Esophagus muscularis mucosa (tissue), 4 donors: ENCODE data around the gene NUP50. TPM values are rescaled to one million over a fixed set of nuclear protein-coding genes. Genes with fewer than 3 reads are reported as not detected.

Source experiments
- DNase-seq: peaks from one replicate; pipeline ENCODE4 v3.0.0-alpha.2; 2017; ENCODE audit errors: extremely low spot score
- H3K27ac ChIP-seq, 4 donors: fragments of 200-600 bp; sonication (generic); replicated peaks in 1 of 4; 1 replicate in 3 of 4; 2 replicates in 1 of 4; pipeline ENCODE4 v1.5.1; 2016 to 2019; ENCODE audit warnings: mild to moderate bottlenecking in 1 of 4
- H3K27me3 ChIP-seq, 4 donors: fragments of 200-600 bp; sonication (generic); one replicate each; pipeline versions ENCODE4 v1.5.1 to v1.6.0; 2016 to 2019
- H3K36me3 ChIP-seq, 4 donors: fragments of 200-600 bp; sonication (generic); one replicate each; pipeline ENCODE4 v1.5.1; 2016 to 2019
- H3K4me1 ChIP-seq, 4 donors: fragments of 200-600 bp; sonication (generic); one replicate each; pipeline ENCODE4 v1.5.1; 2016 to 2019
- H3K4me3 ChIP-seq, 4 donors: fragments of 200-600 bp; sonication (generic); 1 replicate in 2 of 4; 2 replicates in 2 of 4; pipeline ENCODE4 v1.5.1; 2016 to 2019; ENCODE audit warnings: mild to moderate bottlenecking in 4 of 4, moderate library complexity in 1 of 4
- H3K9me3 ChIP-seq, 4 donors: fragments of 200-600 bp; sonication (generic); 1 replicate in 3 of 4; 2 replicates in 1 of 4; pipeline ENCODE4 v1.5.1; 2016 to 2019
- CTCF ChIP-seq, 3 experiments: fragments of 200-600 bp in 2 of 3; fragments of 450-650 bp in 1 of 3; sonication (generic) in 2 of 3; IDR thresholded peaks; one replicate each; pipeline ENCODE4 v1.5.1; 2017 to 2019; ENCODE audit warnings: antibody characterized with exemption in 3 of 3, mild to moderate bottlenecking in 2 of 3, moderate library complexity in 1 of 3
- EP300 ChIP-seq: sonication (generic); formaldehyde crosslinking; IDR thresholded peaks from one replicate; pipeline ENCODE4 v1.6.1; 2017; ENCODE audit warnings: antibody characterized with exemption
- POLR2A ChIP-seq: fragments of 450-650 bp; IDR thresholded peaks from one replicate; pipeline ENCODE4 v1.6.1; 2017; ENCODE audit warnings: antibody characterized with exemption, moderate library complexity, mild to moderate bottlenecking, low read depth
- POLR2AphosphoS5 ChIP-seq, 2 donors: sonication (generic); formaldehyde crosslinking; IDR thresholded peaks; one replicate each; pipeline ENCODE4 v1.6.1; 2017; ENCODE audit warnings: antibody characterized with exemption in 2 of 2
- WGBS: methylation state at CpG from one replicate; pipeline ENCODE4 v1.1.5; 2018; 5-methylcytosine and 5-hydroxymethylcytosine counted together
- intact Hi-C: fragments of 100-400 bp; cut with DNase I; formaldehyde crosslinking; loops from one replicate; pipeline ENCODE4 v1.15.1; 2023
- total RNA-seq, 4 donors: library from RNA; depleted of rRNA; stranded (reverse); fragments of >200 nt; gene quantifications; one replicate each; pipeline versions ENCODE4 v1.1.0 to v1.2.1, GENCODE V29; 2016

NUP50 gene
- total RNA-seq, 4 donors from 2014 or later = 22.7 to 40.3 (median 30.0) TPM

GRCh38 chr22:45208993-45209838 is 45.5 kb downstream of the NUP50 start:
- Histone ChIP-seq H3K27ac (no peak overlapping the region), H3K9me3 (no peaks in the 10 kb centered on the region), H3K4me1 (peaks cover 26 to 53% (median 52%) of the 10 kb centered on the region in 4 donors), H3K27me3 (no peaks in the 10 kb centered on the region), H3K4me3 (no peak overlapping the region), H3K36me3 (peaks cover 9 to 48% (median 19%) of the 10 kb centered on the region in 4 donors)
- no peak for DNase-seq
- WGBS = 49% methylated on average over 18 of the region's 29 CpGs
- TF ChIP-seq CTCF (IDR thresholded peaks at IDR 0.05) (peak; percentile 16 to 58 (median 32)), POLR2A (no peak)
- intact Hi-C loops = no loop called here

- peaks cover 26 to 53% (median 52%) of the 10 kb centered on the region in 4 donors for H3K4me1 ChIP-seq
- 90% methylated on average over 7 of the region's 7 CpGs for WGBS
Observed at GRCh38 chr22:45210174-45210573, 46.4 kb downstream of the NUP50 start.

GRCh38 chr22:45210577-45210976 is 46.9 kb downstream of the NUP50 start:
- no peaks in the 10 kb centered on the region for H3K9me3 ChIP-seq
- peaks cover 26 to 53% (median 52%) of the 10 kb centered on the region in 4 donors for H3K4me1 ChIP-seq
- H3K27me3 ChIP-seq = no peaks in the 10 kb centered on the region
- no peak overlapping the region for H3K27ac ChIP-seq
- no peak overlapping the region for H3K4me3 ChIP-seq
- TF ChIP-seq EP300 = no peak
- WGBS = 89% methylated on average over 11 of the region's 11 CpGs
- intact Hi-C loops = loop anchor here (10.0 kb wide), 1 partner anchor 46 kb away; the partner anchor contains the start of gene NUP50
- DNase-seq = no peak
- peaks cover under 1 to 35% (median 9%) of the 10 kb centered on the region in 4 donors for H3K36me3 ChIP-seq

More at GRCh38 chr22:45210174-45210573, 46.4 kb downstream of the NUP50 start:
- TF ChIP-seq POLR2AphosphoS5 (IDR thresholded peaks at IDR 0.05) (no peak), CTCF (IDR thresholded peaks at IDR 0.05) (no peak)
- intact Hi-C loops = loop anchor here (10.0 kb wide), 1 partner anchor 45 kb away; the partner anchor contains the start of gene NUP50
- no peaks in the 10 kb centered on the region for H3K27me3 ChIP-seq
- DNase-seq = no peak
- H3K27ac ChIP-seq = no peak overlapping the region
- H3K36me3 ChIP-seq = peaks cover 5 to 39% (median 13%) of the 10 kb centered on the region in 4 donors
- no peaks in the 10 kb centered on the region for H3K9me3 ChIP-seq
- H3K4me3 ChIP-seq = no peak overlapping the region

- Histone ChIP-seq H3K9me3 (no peaks in the 10 kb centered on the region), H3K27ac (no peak overlapping the region), H3K27me3 (no peaks in the 10 kb centered on the region), H3K4me1 (peaks cover 26 to 53% (median 52%) of the 10 kb centered on the region in 4 donors), H3K4me3 (no peak overlapping the region), H3K36me3 (peaks cover 0 to 31% (median 8%) of the 10 kb centered on the region in 4 donors)
- intact Hi-C loops = loop anchor here (10.0 kb wide), 1 partner anchor 46 kb away; the partner anchor contains the start of gene NUP50
- DNase-seq = no peak
- TF ChIP-seq CTCF (IDR thresholded peaks at IDR 0.05) (no peak), EP300 (no peak), POLR2A (no peak), POLR2AphosphoS5 (IDR thresholded peaks at IDR 0.05) (no peak)
- WGBS = 67% methylated on average over 8 of the region's 8 CpGs
Observed at GRCh38 chr22:45210991-45211390, 47.3 kb downstream of the NUP50 start.

- Histone ChIP-seq H3K4me3 (peak overlapping the region; percentile 41 to 58 (median 52)), H3K9me3 (no peaks in the 10 kb centered on the region), H3K36me3 (peaks cover 0 to 31% (median 8%) of the 10 kb centered on the region in 4 donors), H3K27ac (peak overlapping the region; percentile 63 to 81 (median 70)), H3K27me3 (no peaks in the 10 kb centered on the region), H3K4me1 (peaks cover 26 to 58% (median 56%) of the 10 kb centered on the region in 4 donors)
- 89% methylated on average over 8 of the region's 8 CpGs for WGBS
- TF ChIP-seq CTCF (IDR thresholded peaks at IDR 0.05) = no peak
- TF ChIP-seq POLR2A = no peak
- TF ChIP-seq POLR2AphosphoS5 (IDR thresholded peaks at IDR 0.05) = no peak
- TF ChIP-seq EP300 = no peak
- intact Hi-C loops = loop anchor here (10.0 kb wide), 1 partner anchor 47 kb away; the partner anchor contains the start of gene NUP50
- DNase-seq = no peak
Observed at GRCh38 chr22:45211435-45211834, 47.7 kb downstream of the NUP50 start.
